ENCODE data around the gene NPFFR1.

The NPFFR1 gene

GRCh38 chr10:70331486-70332268 is 47.9 kb upstream of the NPFFR1 start (continued):
- TF ChIP-seq ZBTB20 (tag by site-specific recombination; IDR thresholded peaks at IDR 0.05) (no peak), ZNF2 (tag by site-specific recombination; IDR thresholded peaks at IDR 0.05) (no peak), ZNF777 (tag by site-specific recombination; IDR thresholded peaks at IDR 0.05; ENCODE audit: borderline replicate concordance) (no peak), ZNF146 (tag by site-specific recombination; IDR thresholded peaks at IDR 0.05) (no peak), ZNF280C (tag by site-specific recombination; IDR thresholded peaks at IDR 0.05) (no peak), ZNF645 (tag by site-specific recombination; IDR thresholded peaks at IDR 0.05) (no peak), KLF8 (tag by site-specific recombination; IDR thresholded peaks at IDR 0.05) (no peak; the same call in 1 of the 2 replicates), HOXA7 (CRISPR knock-in tag; IDR thresholded peaks at IDR 0.05; ENCODE audit: borderline replicate concordance) (no peak), ZNF404 (tag by site-specific recombination; IDR thresholded peaks at IDR 0.05) (no peak), ZNF837 (tag by site-specific recombination; IDR thresholded peaks at IDR 0.05) (no peak), ZNF10 (tag by site-specific recombination; IDR thresholded peaks at IDR 0.05) (no peak), ZNF449 (tag by site-specific recombination; IDR thresholded peaks at IDR 0.05) (no peak; the same call in 1 of the 2 replicates), ZNF501 (tag by site-specific recombination; IDR thresholded peaks at IDR 0.05) (no peak), ZNF792 (tag by site-specific recombination; IDR thresholded peaks at IDR 0.05) (no peak), ZFHX2 (tag by site-specific recombination; conservative IDR thresholded peaks at IDR 0.05) (no peak), ZNF560 (tag by site-specific recombination; IDR thresholded peaks at IDR 0.05; ENCODE audit: borderline replicate concordance) (no peak), ZNF580 (tag by site-specific recombination; IDR thresholded peaks at IDR 0.05) (no peak), PRDM4 (tag by site-specific recombination; IDR thresholded peaks at IDR 0.05) (no peak), ZNF391 (tag by site-specific recombination; IDR thresholded peaks at IDR 0.05; ENCODE audit: borderline replicate concordance, low read depth) (no peak), PRDM1 (tag by site-specific recombination; IDR thresholded peaks at IDR 0.05) (no peak), YY2 (tag by site-specific recombination; IDR thresholded peaks at IDR 0.05) (no peak), PRDM2 (tag by site-specific recombination; IDR thresholded peaks at IDR 0.05; ENCODE audit: borderline replicate concordance) (no peak), GLIS1 (tag by site-specific recombination; IDR thresholded peaks at IDR 0.05) (peak; percentile 82)

Measured in HEK293 (cell line).